Glutamatergic neuron (in vitro differentiated cells): ENCODE data around the gene DENND6A. TPM values are rescaled to one million over a fixed set of nuclear protein-coding genes. Genes with fewer than 3 reads are reported as not detected.
"Not testable (repeated sequence)": the region's sequence is repeated elsewhere in the genome, so short reads cannot be mapped to it uniquely, and the experiment has no call there.

Source experiments
- DNase-seq: peaks from one replicate; pipeline ENCODE4 v3.0.0; 2022
- H3K27ac Mint-ChIP-seq: one replicate; pipeline ENCODE4 v1.8.0; 2020; ENCODE audit warnings: mild to moderate bottlenecking, mixed read lengths, inconsistent platforms; ENCODE audit not compliant: unreplicated experiment
- H3K27me3 Mint-ChIP-seq: one replicate; pipeline ENCODE4 v1.8.0; 2020; ENCODE audit warnings: mild to moderate bottlenecking, moderate library complexity, mixed read lengths, inconsistent platforms; ENCODE audit not compliant: unreplicated experiment
- H3K36me3 Mint-ChIP-seq: one replicate; pipeline ENCODE4 v1.8.0; 2020; ENCODE audit warnings: mild to moderate bottlenecking, mixed read lengths, inconsistent platforms; ENCODE audit not compliant: unreplicated experiment
- H3K4me1 Mint-ChIP-seq: one replicate; pipeline ENCODE4 v1.8.0; 2020; ENCODE audit warnings: mild to moderate bottlenecking, low read depth, mixed read lengths, inconsistent platforms; ENCODE audit not compliant: unreplicated experiment
- H3K4me3 Mint-ChIP-seq: one replicate; pipeline ENCODE4 v1.8.0; 2020; ENCODE audit warnings: mild to moderate bottlenecking, mixed read lengths, inconsistent platforms; ENCODE audit not compliant: unreplicated experiment
- H3K9me3 Mint-ChIP-seq: one replicate; pipeline ENCODE4 v1.8.0; 2020; ENCODE audit warnings: mild to moderate bottlenecking, moderate library complexity, mixed read lengths, inconsistent platforms; ENCODE audit not compliant: unreplicated experiment
- total RNA-seq: library from RNA; stranded (reverse); fragmentation: NEBNext Ultra II Directional; extraction: Animal tissue kit (Norgen Biotek cat#: 25700); gene quantifications from one replicate; pipeline ENCODE4 v1.2.1, GENCODE V29; 2021; ENCODE audit not compliant: unreplicated experiment
- TF ChIP-seq, protein P1 (sequence below): fragments of 200-600 bp; sonication (generic); IDR thresholded peaks from one replicate; pipeline ENCODE4 v1.5.0; 2021; ENCODE audit not compliant: partially characterized antibody, unreplicated experiment

Gene DENND6A
- total RNA-seq, 1 donor from 2014 or later, result 20.5 TPM

DNA sequence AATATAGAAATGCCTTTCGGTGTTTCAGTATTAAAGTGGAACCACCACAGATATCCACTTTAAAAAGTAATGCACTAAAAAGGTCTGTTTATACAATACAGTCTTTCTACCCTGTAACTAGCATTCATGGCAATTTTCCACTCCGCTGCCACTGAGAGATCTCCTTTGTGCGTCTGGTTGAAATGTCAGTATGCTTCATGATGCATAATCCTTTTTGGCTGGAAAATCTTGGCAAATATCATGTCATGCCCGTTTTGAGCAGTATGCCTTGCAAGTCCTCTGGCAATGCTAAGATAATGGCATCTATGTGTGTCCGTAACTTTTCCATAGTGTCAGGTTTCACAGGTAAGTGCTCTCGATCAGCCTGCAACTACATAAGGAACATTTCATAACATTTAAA lies 64.9 kb downstream of the DENND6A start:
- Mint-ChIP-seq H3K4me3 (no peak overlapping the region), H3K36me3 (no peaks in the 10 kb centered on the region), H3K4me1 (no peaks in the 10 kb centered on the region), H3K27me3 (no peaks in the 10 kb centered on the region), H3K9me3 (no peaks in the 10 kb centered on the region), H3K27ac (no peak overlapping the region)
- no peak for DNase-seq
- TF ChIP-seq, protein P1, sequence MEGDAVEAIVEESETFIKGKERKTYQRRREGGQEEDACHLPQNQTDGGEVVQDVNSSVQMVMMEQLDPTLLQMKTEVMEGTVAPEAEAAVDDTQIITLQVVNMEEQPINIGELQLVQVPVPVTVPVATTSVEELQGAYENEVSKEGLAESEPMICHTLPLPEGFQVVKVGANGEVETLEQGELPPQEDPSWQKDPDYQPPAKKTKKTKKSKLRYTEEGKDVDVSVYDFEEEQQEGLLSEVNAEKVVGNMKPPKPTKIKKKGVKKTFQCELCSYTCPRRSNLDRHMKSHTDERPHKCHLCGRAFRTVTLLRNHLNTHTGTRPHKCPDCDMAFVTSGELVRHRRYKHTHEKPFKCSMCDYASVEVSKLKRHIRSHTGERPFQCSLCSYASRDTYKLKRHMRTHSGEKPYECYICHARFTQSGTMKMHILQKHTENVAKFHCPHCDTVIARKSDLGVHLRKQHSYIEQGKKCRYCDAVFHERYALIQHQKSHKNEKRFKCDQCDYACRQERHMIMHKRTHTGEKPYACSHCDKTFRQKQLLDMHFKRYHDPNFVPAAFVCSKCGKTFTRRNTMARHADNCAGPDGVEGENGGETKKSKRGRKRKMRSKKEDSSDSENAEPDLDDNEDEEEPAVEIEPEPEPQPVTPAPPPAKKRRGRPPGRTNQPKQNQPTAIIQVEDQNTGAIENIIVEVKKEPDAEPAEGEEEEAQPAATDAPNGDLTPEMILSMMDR, result no peak

DNA sequence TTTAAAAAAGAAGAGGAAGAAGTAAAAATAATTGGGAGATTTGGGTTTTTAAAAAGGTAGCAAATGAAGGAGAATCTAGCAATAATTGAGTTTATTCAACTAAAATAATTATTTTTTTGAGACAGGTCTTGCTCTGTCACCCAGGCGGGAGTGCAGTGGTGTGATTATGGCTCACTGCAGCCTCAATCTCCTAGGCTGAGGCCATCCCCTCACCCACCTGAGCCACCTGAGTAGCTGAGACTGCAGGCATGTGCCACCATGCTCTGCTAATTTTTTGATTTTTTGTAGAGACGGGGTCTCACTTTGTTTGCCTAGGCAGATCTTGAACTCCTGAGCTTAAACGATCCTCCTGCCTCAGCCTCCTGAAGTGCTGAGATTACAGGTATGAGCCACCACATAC lies 68.1 kb downstream of the DENND6A start:
- TF ChIP-seq, protein P1, result no peak
- DNase-seq, result no peak
- Mint-ChIP-seq H3K27me3 (no peaks in the 10 kb centered on the region), H3K4me1 (no peaks in the 10 kb centered on the region), H3K27ac (no peak overlapping the region), H3K9me3 (no peaks in the 10 kb centered on the region), H3K4me3 (no peak overlapping the region), H3K36me3 (no peaks in the 10 kb centered on the region)

DNA sequence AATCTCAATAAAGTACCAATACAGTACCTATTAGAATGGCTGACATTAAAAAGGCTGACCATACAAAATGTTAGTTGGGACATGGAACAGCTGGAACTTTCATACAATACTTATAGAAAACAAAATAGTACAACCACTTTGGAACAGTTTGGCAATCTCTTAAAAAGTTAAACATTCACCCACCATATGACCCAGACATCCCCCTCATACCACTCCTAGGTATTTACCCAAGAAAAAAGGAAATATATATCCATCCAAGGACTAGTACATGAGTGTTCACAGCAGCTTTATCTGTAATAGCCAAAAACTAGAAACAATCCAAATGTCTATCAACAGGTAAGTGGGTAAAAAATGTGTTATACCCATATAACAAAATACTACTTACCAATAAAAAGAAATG lies 70.5 kb downstream of the DENND6A start:
- Mint-ChIP-seq H3K36me3 (no peaks in the 10 kb centered on the region), H3K4me1 (no peaks in the 10 kb centered on the region), H3K27ac (no peak overlapping the region), H3K4me3 (no peak overlapping the region), H3K27me3 (no peaks in the 10 kb centered on the region), H3K9me3 (no peaks in the 10 kb centered on the region)
- TF ChIP-seq, protein P1, result no peak
- no peak for DNase-seq

DNA sequence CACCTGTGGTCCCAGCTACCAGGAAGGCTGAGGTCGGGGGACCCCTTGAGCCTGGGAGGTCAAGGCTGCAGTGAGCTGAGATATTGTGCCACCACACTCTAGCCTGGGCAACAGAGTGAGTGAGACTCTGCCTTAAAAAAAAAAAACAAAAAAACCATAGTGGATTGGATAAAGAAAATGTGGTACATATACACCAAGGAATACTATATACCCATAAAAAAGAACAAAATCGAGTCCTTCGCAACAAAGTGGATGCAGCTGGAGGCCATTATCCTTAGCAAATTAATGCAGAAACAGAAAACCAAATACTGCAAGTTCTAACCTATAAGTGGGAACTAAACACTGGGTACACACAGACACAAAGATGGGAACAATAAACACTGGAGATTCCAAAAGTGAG lies 75.1 kb downstream of the DENND6A start:
- no peaks in the 10 kb centered on the region for H3K4me1 Mint-ChIP-seq
- TF ChIP-seq, protein P1, result no peak
- no peak overlapping the region for H3K27ac Mint-ChIP-seq
- DNase-seq, result no peak
- H3K27me3 Mint-ChIP-seq, result no peaks in the 10 kb centered on the region
- no peaks in the 10 kb centered on the region for H3K9me3 Mint-ChIP-seq
- H3K4me3 Mint-ChIP-seq, result no peak overlapping the region
- no peaks in the 10 kb centered on the region for H3K36me3 Mint-ChIP-seq

DNA sequence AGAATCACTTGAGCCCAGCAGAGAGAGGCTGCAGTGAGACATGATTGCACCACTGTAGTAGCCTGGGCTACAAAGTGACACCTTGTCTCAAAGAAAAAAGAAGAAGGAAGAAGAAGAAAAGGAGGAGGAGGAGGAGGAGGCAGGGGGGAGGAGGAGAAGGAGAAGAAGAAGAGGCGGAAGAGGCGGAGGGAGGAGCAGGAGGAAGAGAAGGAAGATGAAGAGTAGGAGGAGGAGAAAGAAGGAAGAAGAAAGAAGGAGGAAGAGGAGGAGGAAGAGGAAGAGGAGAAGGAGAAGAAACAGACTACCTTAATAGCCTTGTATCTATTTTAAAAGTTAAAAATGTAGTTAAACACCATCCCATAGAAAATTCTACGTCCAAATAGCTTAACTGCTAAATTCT lies 76.6 kb downstream of the DENND6A start:
- peaks cover 3% of the 10 kb centered on the region for H3K9me3 Mint-ChIP-seq
- TF ChIP-seq, protein P1, result no peak

DNA sequence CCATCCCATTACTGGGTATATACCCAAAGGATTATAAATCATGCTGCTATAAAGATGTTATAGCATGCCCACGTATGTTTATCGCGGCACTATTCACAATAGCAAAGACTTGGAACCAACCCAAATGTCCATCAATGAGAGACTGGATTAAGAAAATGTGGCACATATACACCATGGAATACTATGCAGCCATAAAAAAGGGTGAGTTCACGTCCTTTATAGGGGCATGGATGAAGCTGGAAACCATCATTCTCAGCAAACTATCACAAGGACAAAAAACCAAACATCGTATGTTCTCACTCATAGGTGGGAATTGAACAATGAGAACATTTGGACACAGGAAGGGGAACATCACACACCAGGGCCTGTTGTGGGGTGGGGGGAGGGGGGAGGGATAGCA lies 81.0 kb downstream of the DENND6A start:
- H3K27ac Mint-ChIP-seq, H3K27me3 Mint-ChIP-seq, H3K9me3 Mint-ChIP-seq, DNase-seq, H3K4me1 Mint-ChIP-seq, H3K4me3 Mint-ChIP-seq: not testable (repeated sequence)
- peaks cover 14% of the 10 kb centered on the region for H3K36me3 Mint-ChIP-seq

More for the DNA sequence above, 76.6 kb downstream of the DENND6A start:
- no peak overlapping the region for H3K4me3 Mint-ChIP-seq
- no peaks in the 10 kb centered on the region for H3K36me3 Mint-ChIP-seq
- H3K27me3 Mint-ChIP-seq, result no peaks in the 10 kb centered on the region
- no peak for DNase-seq
- H3K4me1 Mint-ChIP-seq, result no peaks in the 10 kb centered on the region
- H3K27ac Mint-ChIP-seq, result no peak overlapping the region
